Hematopoietic multipotent progenitor cell treated with erythropoietin and hydrocortisone succinate and interleukin-3 and kit ligand, for 8 days (in vitro differentiated cells): ENCODE measurements around the gene RXFP1.

Source experiments
- DNase-seq: peaks from one replicate; pipeline ENCODE4 v3.0.0-alpha.2; 2015

The RXFP1 gene

GRCh38 chr4:158543191-158543590, 21.5 kb downstream of the RXFP1 start:
- no peak for DNase-seq

- no peak for DNase-seq
Observed at GRCh38 chr4:158544141-158544540, 22.5 kb downstream of the RXFP1 start.

- DNase-seq, result no peak
Observed at GRCh38 chr4:158553364-158553763, 31.7 kb downstream of the RXFP1 start.

GRCh38 chr4:158560284-158560683, 38.6 kb downstream of the RXFP1 start:
- DNase-seq, result no peak

GRCh38 chr4:158566860-158567259, 45.2 kb downstream of the RXFP1 start:
- DNase-seq, result no peak

- DNase-seq, result no peak
Observed at GRCh38 chr4:158571736-158572135, 50.1 kb downstream of the RXFP1 start.

GRCh38 chr4:158572608-158573007, 50.9 kb downstream of the RXFP1 start:
- DNase-seq, result no peak

GRCh38 chr4:158578476-158578875, 56.8 kb downstream of the RXFP1 start:
- peak; percentile 44 for DNase-seq

- no peak for DNase-seq
Observed at GRCh38 chr4:158580064-158580463, 58.4 kb downstream of the RXFP1 start.

- no peak for DNase-seq
Observed at GRCh38 chr4:158581161-158581560, 59.5 kb downstream of the RXFP1 start.

- no peak for DNase-seq
Observed at GRCh38 chr4:158586881-158587280, 65.2 kb downstream of the RXFP1 start.

- no peak for DNase-seq
Observed at GRCh38 chr4:158588285-158588684, 66.6 kb downstream of the RXFP1 start.

GRCh38 chr4:158588777-158589176, 67.1 kb downstream of the RXFP1 start:
- no peak for DNase-seq

- DNase-seq, result no peak
Observed at GRCh38 chr4:158590306-158590705, 68.6 kb downstream of the RXFP1 start.

GRCh38 chr4:158590824-158591223, 69.1 kb downstream of the RXFP1 start:
- DNase-seq, result peak; percentile 8

- DNase-seq, result no peak
Observed at GRCh38 chr4:158597879-158598596, 76.4 kb downstream of the RXFP1 start.

GRCh38 chr4:158599150-158599549, 77.5 kb downstream of the RXFP1 start:
- DNase-seq, result peak; percentile 27

GRCh38 chr4:158599765-158600498, 78.2 kb downstream of the RXFP1 start:
- no peak for DNase-seq

- no peak for DNase-seq
Observed at GRCh38 chr4:158604369-158604768, 82.7 kb downstream of the RXFP1 start.

- DNase-seq, result peak; percentile 15
Observed at GRCh38 chr4:158605393-158605792, 83.7 kb downstream of the RXFP1 start.

- no peak for DNase-seq
Observed at GRCh38 chr4:158606969-158607368, 85.3 kb downstream of the RXFP1 start.

GRCh38 chr4:158609116-158609515, 87.4 kb downstream of the RXFP1 start:
- no peak for DNase-seq

GRCh38 chr4:158610790-158611189, 89.1 kb downstream of the RXFP1 start:
- DNase-seq, result no peak

- DNase-seq, result no peak
Observed at GRCh38 chr4:158613046-158613445, 91.4 kb downstream of the RXFP1 start.

GRCh38 chr4:158617956-158618355, 96.3 kb downstream of the RXFP1 start:
- no peak for DNase-seq
